Smooth muscle cell (in vitro differentiated cells): Measurements from ENCODE around the gene ECT2L. TPM values are rescaled to one million over a fixed set of nuclear protein-coding genes. Genes with fewer than 3 reads are reported as not detected.

Experiments used
- DNase-seq: peaks from one replicate; lab custom pipeline; 2025; ENCODE audit not compliant: unreplicated experiment; lab: John Stamatoyannopoulos, UW
- H2AFZ ChIP-seq: fragments of 200-600 bp; sonication (generic); 2 replicates; pipeline ENCODE4 v1.6.0; 2016; ENCODE audit warnings: antibody characterized with exemption, low read depth, mild to moderate bottlenecking
- H3F3A ChIP-seq: fragments of 200-600 bp; sonication (generic); 2 replicates; pipeline ENCODE4 v1.6.0; 2017; ENCODE audit warnings: antibody characterized with exemption, low read depth
- H3K27ac ChIP-seq: fragments of 200-600 bp; sonication (generic); 2 replicates; pipeline ENCODE4 v1.5.1; 2016; ENCODE audit warnings: low read depth, mild to moderate bottlenecking
- H3K27me3 ChIP-seq: fragments of 200-600 bp; sonication (generic); 2 replicates; pipeline ENCODE4 v1.6.1; 2016; ENCODE audit warnings: low read depth, mild to moderate bottlenecking
- H3K36me3 ChIP-seq: fragments of 200-600 bp; sonication (generic); 2 replicates; pipeline ENCODE4 v1.5.1; 2016; ENCODE audit warnings: low read depth
- H3K4me1 ChIP-seq: fragments of 200-600 bp; sonication (generic); 2 replicates; pipeline ENCODE4 v1.5.1; 2016; ENCODE audit warnings: low read depth
- H3K4me2 ChIP-seq: fragments of 200-600 bp; sonication (generic); 2 replicates; pipeline ENCODE4 v1.6.0; 2016; ENCODE audit warnings: mild to moderate bottlenecking
- H3K4me3 ChIP-seq: fragments of 200-600 bp; sonication (generic); 2 replicates; pipeline ENCODE4 v1.5.1; 2016; ENCODE audit warnings: mild to moderate bottlenecking
- H3K79me2 ChIP-seq: fragments of 200-600 bp; sonication (generic); 2 replicates; pipeline ENCODE4 v1.6.0; 2016; ENCODE audit warnings: low read depth, mild to moderate bottlenecking
- H3K9ac ChIP-seq: fragments of 200-600 bp; sonication (generic); 2 replicates; pipeline ENCODE4 v1.6.0; 2016; ENCODE audit warnings: low read depth
- H3K9me3 ChIP-seq: fragments of 200-600 bp; sonication (generic); replicated peaks from 2 replicates; pipeline ENCODE4 v1.5.1; 2016; ENCODE audit warnings: low read depth
- H4K20me1 ChIP-seq: fragments of 200-600 bp; sonication (generic); 2 replicates; pipeline ENCODE4 v1.6.0; 2016; ENCODE audit warnings: low read depth
- whole genome bisulfite sequencing: methylation state at CpG from one replicate; pipeline ENCODE4 v1.1.7; 2016; ENCODE audit warnings: low lambda C conversion rate; 5-methylcytosine and 5-hydroxymethylcytosine counted together
- polyA plus RNA-seq: library from polyadenylated mRNA; unstranded; fragments of >200 nt; fragmentation: Nextera tagmentation; extraction: Ambion mirVana; gene quantifications from 2 replicates; pipeline ENCODE4 v1.2.1, GENCODE V29; 2016
- total RNA-seq: library from RNA; depleted of rRNA; stranded (reverse); fragments of >200 nt; gene quantifications from 2 replicates; pipeline ENCODE4 v1.2.3, GENCODE V29; 2014
- TF ChIP-seq, protein P1 (sequence below): fragments of 200-600 bp; sonication (generic); IDR thresholded peaks from 2 replicates; pipeline ENCODE4 v1.5.1; 2017; ENCODE audit warnings: borderline replicate concordance, mild to moderate bottlenecking, antibody characterized with exemption; ENCODE audit not compliant: insufficient read depth, poor library complexity, severe bottlenecking

Gene ECT2L
- total and polyA plus RNA-seq, 2 experiments from 2014 or later: 0.14 TPM; not detected in 1

DNA sequence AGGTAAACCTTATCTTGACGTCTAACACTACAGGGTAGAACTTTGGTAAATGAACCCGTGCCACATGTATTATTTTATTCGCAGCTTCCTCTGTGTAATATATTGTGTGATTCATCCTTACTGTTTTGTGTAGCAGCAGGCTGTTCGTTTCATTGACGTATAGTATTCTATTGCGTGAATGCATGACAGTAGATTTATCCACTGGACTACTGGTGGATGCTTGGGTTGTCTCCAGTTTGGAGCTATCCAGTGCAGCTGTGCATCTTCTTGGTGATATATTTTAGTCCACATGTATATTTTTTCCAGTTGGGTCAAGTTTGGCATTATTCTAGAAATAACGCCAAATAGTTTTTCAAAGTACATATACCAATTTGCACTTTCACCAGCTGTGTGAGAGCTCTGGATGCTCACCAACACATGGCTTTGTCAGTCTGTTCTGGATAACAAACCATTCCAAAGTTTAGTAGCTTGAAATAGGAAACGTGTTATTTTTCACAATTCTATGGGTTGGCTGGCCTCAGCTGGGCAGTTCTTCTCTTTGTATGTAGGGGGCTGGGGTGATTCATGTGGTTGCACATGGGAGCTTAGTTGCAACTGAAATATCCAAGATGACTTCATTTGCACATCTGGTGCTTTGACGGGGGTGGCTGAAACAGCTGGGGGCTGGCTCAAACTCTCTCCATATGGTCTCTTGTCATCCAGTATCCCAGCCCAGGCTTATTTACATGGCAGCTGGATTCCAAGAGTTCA, 9.3 kb downstream of the ECT2L start:
- Histone ChIP-seq H3F3A (no peaks in the 10 kb centered on the region), H3K27me3 (no peaks in the 10 kb centered on the region), H3K36me3 (no peaks in the 10 kb centered on the region), H3K79me2 (no peaks in the 10 kb centered on the region), H3K4me3 (no peak overlapping the region), H3K27ac (no peak overlapping the region), H3K9me3 (no peaks in the 10 kb centered on the region), H2AFZ (no peak overlapping the region), H3K4me2 (no peak overlapping the region), H3K4me1 (no peaks in the 10 kb centered on the region), H3K9ac (no peak overlapping the region), H4K20me1 (no peaks in the 10 kb centered on the region)
- TF ChIP-seq, protein P1, sequence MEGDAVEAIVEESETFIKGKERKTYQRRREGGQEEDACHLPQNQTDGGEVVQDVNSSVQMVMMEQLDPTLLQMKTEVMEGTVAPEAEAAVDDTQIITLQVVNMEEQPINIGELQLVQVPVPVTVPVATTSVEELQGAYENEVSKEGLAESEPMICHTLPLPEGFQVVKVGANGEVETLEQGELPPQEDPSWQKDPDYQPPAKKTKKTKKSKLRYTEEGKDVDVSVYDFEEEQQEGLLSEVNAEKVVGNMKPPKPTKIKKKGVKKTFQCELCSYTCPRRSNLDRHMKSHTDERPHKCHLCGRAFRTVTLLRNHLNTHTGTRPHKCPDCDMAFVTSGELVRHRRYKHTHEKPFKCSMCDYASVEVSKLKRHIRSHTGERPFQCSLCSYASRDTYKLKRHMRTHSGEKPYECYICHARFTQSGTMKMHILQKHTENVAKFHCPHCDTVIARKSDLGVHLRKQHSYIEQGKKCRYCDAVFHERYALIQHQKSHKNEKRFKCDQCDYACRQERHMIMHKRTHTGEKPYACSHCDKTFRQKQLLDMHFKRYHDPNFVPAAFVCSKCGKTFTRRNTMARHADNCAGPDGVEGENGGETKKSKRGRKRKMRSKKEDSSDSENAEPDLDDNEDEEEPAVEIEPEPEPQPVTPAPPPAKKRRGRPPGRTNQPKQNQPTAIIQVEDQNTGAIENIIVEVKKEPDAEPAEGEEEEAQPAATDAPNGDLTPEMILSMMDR: no peak
- DNase-seq: no peak
- 81% methylated on average over 9 of the region's 9 CpGs for WGBS

DNA sequence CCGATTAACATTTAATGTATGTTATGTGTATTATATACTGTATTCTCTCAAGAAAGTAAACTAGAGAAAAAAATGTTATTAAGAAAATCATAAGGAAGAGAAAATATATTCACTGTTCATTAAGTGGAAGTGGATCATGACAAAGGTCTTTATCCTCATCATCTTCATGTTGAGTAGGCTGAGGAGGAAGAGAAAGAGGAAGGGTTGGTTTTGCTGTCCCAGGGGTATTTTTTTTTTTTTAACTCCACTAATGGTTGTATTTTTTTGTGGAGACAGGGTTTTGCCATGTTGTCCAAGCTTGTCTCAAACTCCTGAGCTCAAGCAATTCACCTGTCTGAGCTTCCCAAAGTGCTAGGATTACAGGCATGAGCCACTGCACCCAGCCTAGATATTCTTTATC, 11.0 kb downstream of the ECT2L start:
- 100% methylated on average over 1 of the region's 1 CpG for WGBS
- no peak overlapping the region for H3K4me3 ChIP-seq

DNA sequence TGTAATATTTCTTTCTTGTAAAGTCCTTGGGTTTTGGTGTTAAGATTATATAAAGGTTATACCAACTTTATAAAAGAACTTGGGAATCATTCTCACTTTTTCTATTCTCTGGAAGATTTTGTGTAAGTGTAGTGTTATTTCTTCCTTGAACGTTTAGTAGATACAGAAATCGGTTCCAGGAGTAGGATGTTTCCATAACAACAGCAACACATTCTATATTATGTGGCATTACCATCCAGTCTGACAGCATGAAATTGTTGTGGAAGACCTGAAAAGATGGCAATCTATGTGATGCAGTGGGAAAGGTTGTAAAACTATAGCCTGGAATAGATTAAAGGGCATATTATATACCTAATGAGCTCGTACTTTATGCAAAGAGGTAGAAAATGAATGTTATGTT, 13.8 kb downstream of the ECT2L start:
- Histone ChIP-seq H3K4me2 (no peak overlapping the region), H3K4me1 (no peaks in the 10 kb centered on the region), H2AFZ (no peak overlapping the region), H3K79me2 (no peaks in the 10 kb centered on the region), H4K20me1 (no peaks in the 10 kb centered on the region), H3F3A (no peaks in the 10 kb centered on the region), H3K4me3 (no peak overlapping the region), H3K27ac (no peak overlapping the region), H3K9ac (no peak overlapping the region), H3K27me3 (no peaks in the 10 kb centered on the region), H3K36me3 (no peaks in the 10 kb centered on the region), H3K9me3 (no peaks in the 10 kb centered on the region)
- TF ChIP-seq, protein P1: no peak
- DNase-seq: no peak
- 92% methylated on average over 3 of the region's 3 CpGs for WGBS

More for the DNA sequence above, 11.0 kb downstream of the ECT2L start:
- Histone ChIP-seq H3K4me2 (no peak overlapping the region), H3K9me3 (no peaks in the 10 kb centered on the region), H3K27ac (no peak overlapping the region), H3K4me1 (no peaks in the 10 kb centered on the region), H4K20me1 (no peaks in the 10 kb centered on the region), H3K27me3 (no peaks in the 10 kb centered on the region), H3K36me3 (no peaks in the 10 kb centered on the region), H3K9ac (no peak overlapping the region), H3F3A (no peaks in the 10 kb centered on the region), H3K79me2 (no peaks in the 10 kb centered on the region), H2AFZ (no peak overlapping the region)
- TF ChIP-seq, protein P1: no peak
- no peak for DNase-seq

DNA sequence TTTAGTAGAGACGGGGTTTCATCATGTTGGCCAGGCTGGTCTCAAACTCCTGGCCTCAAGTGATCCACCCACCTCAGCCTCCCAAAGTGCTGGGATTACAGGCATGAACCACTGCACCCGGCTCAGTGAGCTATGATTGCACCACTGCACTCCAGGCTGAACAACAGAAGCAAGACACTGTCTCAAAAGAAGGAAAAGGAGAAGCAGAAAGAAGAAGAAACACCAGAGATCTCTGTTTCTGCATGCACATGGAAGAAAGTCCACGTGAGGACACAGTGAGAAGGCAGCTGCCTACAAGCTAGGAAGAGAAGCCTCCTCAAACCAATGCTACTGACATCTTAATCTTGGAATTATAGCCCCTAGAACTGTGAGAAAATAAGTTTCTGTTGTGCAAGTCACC, 16.0 kb downstream of the ECT2L start:
- Histone ChIP-seq H3K27me3 (no peaks in the 10 kb centered on the region), H3K4me1 (no peaks in the 10 kb centered on the region), H3K36me3 (no peaks in the 10 kb centered on the region), H3K4me3 (no peak overlapping the region), H4K20me1 (no peaks in the 10 kb centered on the region), H3K79me2 (no peaks in the 10 kb centered on the region), H2AFZ (no peak overlapping the region), H3F3A (no peaks in the 10 kb centered on the region), H3K9me3 (no peaks in the 10 kb centered on the region), H3K9ac (no peak overlapping the region), H3K27ac (no peak overlapping the region), H3K4me2 (no peak overlapping the region)
- TF ChIP-seq, protein P1: no peak
- no peak for DNase-seq
- WGBS: 83% methylated on average over 3 of the region's 3 CpGs
